Ovary (tissue), 3 donors: Measurements from ENCODE around the gene TSPAN6.

Experiments
- CTCF ChIP-seq, 3 donors: fragments of 450-650 bp in 2 of 3; fragments of 200-600 bp in 1 of 3; IDR thresholded peaks; one replicate each; pipeline versions ENCODE4 v1.5.1 to v1.8.0; 2016 to 2022; ENCODE audit warnings: antibody characterized with exemption in 3 of 3, mild to moderate bottlenecking in 1 of 3
- POLR2A ChIP-seq: fragments of 450-650 bp; IDR thresholded peaks from one replicate; pipeline ENCODE4 v1.6.1; 2017; ENCODE audit warnings: antibody characterized with exemption, mild to moderate bottlenecking, moderate library complexity
- donor health status: DM: no; HTN: no; CAD: no.

GRCh38 chrX:100649550-100650356, 13.1 kb upstream of the TSPAN6 start:
- TF ChIP-seq CTCF (IDR thresholded peaks at IDR 0.05) (no peak), POLR2A (no peak)
